ENCODE results near the gene ITGB1BP1.

Gene ITGB1BP1, protein sequence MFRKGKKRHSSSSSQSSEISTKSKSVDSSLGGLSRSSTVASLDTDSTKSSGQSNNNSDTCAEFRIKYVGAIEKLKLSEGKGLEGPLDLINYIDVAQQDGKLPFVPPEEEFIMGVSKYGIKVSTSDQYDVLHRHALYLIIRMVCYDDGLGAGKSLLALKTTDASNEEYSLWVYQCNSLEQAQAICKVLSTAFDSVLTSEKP

DNA sequence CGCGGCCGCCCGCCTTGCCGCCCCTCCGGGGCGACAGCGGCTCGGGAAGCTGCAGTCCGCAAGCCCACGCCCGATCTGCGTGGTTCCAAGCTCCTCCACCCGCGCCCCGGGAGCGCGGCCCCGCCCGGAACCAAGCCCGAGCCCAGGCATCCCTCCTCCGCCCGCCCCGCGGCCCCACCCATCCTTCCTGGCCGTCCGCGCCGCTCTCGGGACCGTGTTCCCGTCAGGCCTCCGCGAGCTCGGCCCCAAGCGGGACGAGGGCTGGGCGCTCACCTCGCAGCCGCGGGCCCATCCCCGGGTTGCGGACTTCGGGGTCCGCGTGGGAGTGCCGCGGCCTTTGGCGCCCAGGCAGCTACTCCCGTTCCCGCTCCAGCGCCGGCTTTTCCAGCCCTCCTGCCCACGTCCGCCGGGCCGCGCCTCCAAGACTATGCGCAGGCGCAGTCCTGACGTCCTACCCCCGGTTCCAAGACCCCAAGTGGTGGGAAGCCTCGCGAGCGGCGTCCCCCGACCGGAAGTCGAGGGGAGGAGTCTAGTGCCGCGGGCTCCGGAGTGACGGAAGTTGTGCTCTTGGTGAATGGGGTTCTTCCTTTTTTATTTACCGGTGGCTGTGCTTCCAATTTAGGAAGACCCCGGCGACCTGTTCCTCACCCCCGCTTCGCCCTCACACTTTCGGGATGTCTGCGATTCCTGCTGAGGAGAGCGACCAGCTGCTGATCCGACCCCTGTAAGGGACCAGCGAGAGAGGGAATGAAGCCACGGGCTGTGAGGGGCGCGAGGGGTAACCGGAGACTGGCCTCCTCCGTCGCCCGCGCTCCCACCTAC lies at the start of gene ITGB1BP1, which contains the start of gene CPSF3:
ITGB1BP1 (minus strand) TSS at position 429 of the 822 bp plus-strand sequence. CDS start 4,831 bp downstream, outside the sequence.
CPSF3 (plus strand) TSS at position 555 of the 822 bp plus-strand sequence; CDS start at position 675, 120 bp downstream.
- DNase-seq: peak; percentile 69

DNA sequence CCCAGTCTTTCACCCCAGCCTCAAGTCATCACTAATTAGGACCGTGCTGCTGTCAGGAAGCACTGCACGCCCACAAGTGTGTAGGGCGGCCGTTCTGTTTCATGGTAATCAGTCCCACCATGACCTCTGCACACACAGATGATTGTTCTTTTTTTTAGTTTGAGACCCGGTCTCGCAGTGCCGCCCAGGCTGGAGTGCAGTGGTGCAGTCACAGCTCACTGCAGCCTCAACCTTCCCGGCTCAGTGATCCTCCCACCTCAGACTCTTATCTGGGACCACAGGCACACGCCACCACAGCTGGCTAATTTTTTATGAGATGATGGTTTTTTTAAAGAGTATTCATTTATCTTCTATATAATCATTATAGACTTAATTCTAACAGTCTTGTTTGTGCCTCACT lies 49.2 kb upstream of the ITGB1BP1 start:
- DNase-seq: no peak

DNA sequence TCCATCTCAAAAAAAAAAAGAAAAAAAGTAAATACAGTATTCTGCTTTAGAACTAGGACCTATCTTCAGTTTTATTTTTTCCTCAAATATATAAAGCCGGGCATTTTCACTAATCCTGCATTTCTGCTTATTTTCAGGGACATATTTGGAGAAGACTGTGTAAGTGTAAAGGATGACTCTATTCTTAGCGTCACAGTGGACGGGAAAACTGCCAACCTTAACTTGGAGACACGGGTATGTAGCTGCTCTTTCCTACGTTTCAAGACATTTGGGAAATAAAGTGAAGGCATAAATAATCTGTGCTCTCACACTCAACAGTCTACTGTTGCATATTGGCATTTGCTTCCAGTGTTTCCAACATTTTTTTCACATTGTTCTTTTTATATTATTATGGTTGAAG lies 47.9 kb upstream of the ITGB1BP1 start:
- no peak for DNase-seq

DNA sequence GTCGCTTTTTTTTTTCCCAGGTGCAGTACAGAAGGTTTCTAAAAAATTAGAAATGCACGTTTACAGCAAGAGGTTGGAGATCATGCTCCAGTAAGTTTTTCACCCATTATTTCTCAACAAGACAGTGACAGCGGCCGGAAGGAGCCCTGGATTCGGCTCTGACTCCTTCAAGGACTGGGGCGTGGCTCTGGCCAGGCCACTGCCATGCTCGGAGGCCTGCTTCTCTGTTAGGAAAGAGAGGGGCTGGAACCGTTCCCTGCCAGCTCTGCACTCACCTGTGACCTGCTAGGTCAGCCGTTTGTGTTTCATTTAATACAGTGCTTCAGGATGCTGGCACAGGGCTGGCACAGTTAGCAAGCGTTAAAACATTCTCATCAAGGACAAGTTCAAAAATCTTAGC lies 44.4 kb upstream of the ITGB1BP1 start:
- DNase-seq: no peak

DNA sequence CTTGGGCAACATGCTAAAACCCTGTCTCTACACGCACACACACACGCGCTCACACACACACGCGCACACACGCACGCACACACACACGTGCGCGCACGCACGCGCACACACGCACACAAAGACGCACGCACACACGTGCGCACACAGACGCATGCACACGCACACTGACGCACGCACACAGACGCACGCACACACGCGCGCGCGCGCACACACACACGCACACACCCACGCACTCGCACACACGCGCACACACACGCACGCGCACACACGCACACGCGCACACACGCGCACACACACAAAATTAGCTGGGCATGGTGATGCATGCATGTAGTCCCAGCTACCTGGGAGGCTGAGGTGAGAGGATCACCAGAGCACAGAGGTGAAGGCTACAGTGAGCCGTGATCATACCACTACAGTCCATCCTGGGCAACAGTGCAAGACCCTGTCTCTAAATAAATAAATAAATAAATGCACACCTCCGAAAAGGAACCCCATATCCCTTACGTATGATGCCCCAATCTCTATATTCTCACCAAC lies 42.9 kb upstream of the ITGB1BP1 start:
- DNase-seq: no peak

DNA sequence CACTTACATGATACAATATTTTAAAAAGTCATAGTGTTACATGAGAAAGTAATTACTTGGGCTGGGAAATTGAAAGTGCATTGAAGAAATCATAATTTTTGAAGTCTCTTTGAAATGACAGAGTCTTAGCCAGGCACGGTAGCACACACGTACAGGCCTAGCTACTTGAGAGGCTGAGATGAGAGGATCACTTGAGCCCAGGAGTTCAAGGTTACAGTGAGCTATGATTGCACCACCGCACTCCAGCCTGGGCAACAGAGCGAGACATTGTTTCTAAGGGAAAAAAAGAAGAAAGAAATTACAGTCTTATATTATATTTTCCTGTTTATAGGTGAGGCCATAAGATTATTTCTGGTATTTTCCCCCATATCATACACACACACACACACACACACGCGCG lies 41.8 kb upstream of the ITGB1BP1 start:
- DNase-seq: no peak

DNA sequence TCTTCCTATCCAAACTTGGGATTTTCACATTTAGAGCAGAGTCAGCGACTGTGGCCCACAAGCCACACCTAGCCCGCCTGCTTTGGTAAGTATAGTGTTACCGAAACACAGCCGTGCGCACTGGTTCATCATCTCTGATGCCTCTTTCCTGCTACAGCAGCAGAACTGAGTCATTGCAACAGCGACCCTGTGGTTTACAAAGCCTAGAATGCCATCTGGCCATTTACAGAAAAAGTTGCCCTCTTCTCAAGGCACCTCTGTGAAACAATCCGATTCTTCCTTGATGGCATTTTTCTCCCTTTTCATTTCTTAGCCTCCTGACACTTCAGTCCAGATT lies 40.3 kb upstream of the ITGB1BP1 start:
- DNase-seq: no peak

DNA sequence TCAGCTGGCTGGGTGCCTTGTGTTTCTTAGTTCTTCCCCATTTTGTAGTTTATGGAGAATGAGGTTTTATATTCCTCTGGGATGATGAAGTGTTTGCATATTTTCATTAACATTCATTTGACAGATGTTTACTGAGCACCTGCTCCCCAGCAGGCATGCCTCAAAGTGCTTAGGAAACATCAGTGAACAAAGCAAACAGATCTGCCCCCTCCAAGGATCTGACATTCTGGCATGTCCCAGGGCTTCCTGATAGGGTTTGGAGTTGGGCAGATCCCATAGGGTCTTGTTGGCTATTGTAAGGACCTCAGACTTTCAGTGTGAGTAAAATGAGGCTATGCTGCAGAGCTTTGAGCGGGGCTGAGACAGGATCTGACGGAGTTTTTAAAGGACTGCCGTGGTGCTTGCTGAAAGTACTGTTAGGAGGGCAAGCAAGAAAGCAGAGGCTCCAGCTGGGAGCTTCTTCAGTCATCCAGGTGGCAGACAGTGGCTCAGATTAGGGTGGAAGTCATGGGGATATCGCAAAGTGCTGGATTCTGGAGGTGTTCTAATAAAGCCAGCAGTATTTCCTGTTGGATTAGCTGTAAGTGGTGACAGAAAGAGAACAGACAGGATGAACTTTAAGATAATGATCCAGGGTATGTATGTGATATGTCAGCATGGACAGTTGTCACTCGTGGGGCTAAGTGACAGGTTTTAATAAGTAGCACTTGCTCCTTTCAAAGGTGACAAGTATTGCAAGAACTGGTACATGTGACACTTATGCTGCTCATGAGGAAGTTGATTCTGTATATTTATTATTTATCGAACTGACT lies 39.8 kb upstream of the ITGB1BP1 start:
- DNase-seq: no peak

DNA sequence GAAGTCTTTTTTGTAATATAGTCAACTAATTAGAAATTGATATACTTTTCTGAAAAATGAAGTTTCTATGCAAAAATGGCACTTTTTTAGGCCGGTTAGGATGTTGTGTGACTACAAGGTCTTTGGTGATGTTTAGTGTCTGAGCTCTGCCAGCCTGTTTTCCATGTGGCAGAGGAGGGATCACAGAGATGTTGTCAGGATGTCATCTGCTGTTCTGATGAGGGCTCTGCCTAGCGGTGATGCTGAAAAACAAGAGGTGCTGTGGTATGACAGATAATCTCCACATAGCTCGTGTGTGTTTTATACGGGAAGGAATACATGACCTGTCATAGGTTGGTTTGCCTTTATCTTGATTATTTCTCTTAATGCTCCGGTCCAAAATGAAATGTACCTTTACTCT lies 39.0 kb upstream of the ITGB1BP1 start:
- no peak for DNase-seq

DNA sequence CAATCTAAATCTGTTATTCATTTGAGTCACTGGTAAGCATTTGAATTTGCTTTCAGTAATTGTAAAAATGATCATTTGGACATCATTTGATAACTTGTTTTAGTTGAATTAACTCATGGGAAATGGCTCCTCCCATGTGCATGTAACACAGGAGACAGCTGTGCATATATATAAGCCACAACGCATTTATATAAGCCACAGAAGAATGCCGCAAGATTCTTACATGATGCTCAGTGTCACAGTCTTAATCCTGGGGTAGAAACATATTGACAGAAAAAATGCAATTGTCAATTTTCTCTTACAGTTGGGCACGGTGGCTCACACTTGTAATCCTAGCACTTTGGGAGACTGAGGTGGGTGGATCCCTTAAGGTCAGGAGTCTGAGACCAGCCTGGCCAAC lies 37.8 kb upstream of the ITGB1BP1 start:
- DNase-seq: no peak

DNA sequence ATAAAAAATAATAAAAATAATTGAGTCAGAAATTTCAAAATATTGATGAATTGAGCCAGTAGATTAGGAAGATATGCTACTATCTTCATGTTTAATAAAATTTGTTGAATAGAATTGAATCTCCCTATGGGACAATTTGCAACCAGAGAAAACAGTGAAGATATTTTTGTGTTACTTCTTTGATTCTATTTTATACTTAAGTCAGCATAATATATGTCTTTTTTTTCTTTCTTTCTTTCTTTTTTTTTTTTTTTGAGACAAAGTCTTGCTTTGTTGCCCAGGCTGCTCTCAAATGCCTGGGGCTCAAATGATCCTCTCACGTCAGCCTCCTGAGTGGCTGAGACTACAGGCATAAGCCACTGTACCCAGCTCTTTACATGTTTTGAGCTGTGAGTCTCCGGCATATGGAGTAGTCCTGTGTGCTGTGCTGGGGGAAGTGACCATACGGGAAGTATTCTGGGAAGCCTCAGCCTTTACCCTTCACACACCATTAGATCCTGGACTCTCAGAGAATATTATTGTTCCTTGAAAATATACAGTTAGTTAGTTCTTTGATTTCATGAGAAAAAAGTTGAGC lies 37.2 kb upstream of the ITGB1BP1 start:
- DNase-seq: no peak

DNA sequence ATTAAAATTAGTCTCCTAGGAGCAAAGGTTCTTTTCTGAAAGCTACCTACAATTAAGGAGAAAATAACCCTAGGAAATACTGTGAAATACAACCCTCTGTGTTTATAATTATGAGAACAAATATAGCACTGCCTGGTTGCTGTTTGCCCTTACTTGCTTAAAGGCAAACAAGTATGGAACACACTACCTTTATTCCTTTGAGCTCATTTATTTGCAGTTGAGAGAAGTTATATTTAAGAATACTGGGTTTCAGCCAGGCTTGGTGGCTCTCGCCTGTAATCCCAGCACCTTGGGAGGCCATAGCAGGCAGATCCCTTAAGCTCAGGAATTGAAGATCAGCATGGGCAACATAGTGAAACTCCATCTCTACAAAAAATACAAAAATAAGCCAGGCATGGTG lies 27.9 kb upstream of the ITGB1BP1 start:
- no peak for DNase-seq

DNA sequence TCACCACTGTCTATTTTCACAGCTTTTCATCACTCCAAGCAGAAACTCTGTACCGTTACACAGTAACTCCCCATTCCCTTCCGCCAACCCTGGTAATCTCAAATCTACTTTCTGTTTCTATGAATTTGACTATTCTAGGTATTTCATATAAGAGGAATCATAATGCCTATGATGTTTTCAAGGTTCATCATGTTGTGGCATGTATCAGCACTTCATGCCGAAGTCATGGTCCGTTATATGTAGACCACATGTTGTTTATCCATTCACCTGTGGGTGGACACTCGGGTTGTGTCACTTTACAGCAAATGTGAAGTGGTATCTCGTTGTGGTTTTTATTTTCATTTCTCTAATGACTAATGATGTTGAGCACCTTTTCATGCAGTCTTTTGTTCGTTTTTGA lies 21.8 kb upstream of the ITGB1BP1 start:
- no peak for DNase-seq

DNA sequence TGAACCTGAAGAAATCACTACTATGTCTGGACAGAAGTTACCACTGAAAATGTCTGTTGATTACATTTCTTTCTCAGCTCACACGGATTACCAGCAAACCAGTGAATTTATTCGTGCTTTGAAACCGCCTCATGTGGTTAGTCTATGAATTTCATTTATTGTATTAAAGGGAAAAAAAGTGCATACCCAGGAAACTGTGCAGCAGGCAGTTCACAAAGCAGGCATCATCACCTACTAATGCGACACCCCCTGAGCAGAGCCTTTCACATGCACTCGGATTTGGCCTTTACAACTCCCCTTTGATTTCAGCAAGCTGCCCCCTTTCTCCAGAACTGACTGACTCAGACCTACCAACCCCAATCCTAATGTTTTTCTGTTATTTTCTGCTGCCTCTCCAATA lies 20.2 kb upstream of the ITGB1BP1 start:
- no peak for DNase-seq

DNA sequence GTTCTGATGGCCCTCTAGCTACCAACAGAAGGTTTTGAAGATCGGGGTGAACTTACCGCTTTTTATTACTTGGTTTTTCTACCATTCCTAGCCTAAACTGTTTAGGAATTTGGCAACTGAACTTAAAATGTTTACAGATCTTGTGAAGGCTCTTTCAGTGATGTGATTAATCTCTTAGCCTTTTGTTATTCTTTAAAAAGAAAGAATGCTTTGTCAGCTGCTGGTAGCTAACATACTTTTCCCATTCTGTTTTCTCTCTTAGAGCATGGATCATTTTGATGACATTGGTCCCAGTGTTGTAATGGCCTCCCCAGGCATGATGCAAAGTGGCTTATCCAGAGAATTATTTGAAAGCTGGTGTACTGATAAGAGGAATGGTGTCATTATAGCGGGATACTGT lies 18.2 kb upstream of the ITGB1BP1 start:
- no peak for DNase-seq

DNA sequence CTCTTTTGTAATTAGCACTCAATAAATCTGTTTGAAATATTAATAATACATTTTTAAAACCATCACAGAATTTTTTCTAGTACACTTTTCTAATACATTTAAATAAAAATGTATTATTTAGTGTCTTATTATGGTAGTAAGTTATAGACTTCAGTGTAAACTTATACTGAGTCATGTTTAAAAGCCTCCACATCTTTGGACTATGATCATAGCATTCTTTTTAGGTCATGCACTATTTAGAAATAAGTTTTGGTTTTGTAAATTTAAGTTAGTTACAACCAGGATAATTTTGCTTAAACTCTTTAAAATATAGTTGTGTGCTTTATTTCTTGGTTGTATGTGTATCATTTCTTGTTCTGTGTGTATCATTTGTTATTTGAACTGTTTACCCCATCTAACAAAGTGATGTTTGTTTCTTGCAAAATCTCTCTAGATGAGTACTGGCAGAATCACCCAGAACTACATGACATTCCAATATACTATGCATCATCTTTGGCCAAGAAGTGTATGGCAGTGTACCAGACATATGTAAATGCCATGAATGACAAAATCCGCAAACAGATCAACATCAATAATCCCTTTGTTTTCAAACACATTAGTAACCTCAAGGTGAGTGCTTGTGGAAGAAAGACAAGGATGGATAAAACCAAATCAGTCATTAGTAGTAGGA lies 16.9 kb upstream of the ITGB1BP1 start:
- no peak for DNase-seq

DNA sequence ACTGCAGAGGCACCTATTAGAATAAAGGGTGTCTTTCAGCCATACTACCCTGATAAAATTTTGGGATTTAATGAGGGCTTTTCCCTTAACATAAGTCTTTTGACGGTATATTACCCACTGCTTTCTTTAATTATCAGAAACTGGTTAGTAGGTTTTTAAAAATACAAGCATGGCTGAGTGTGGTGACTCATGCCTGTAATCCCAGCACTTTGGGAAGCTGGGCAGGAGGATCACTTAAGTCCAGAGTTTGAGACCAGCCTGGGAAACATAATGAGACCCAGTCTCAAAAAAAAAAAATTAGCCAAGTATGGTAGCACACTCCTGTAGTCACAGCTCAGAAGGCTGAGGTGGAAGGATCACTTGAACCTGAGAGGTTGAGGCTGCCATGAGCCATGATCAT lies 16.2 kb upstream of the ITGB1BP1 start:
- no peak for DNase-seq

DNA sequence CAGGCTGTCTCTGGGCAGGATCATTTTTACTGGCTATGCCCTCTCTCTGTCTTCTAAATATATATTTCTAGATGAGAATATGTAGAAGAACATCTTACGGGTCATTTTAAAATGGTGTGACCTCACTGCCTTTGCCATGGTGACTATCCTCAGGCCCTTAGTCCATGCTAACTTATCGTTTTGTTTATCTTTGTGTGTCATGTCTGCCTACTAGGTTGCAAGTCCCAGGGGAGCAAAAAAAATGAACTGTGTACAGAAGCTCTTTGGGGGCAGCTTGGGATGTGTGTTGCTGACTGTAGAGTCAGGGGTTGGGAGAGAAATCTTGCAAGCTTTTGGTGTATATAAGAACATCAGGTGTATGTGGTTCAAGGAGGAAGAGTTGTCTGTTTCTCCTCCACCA lies 11.2 kb upstream of the ITGB1BP1 start:
- DNase-seq: no peak

DNA sequence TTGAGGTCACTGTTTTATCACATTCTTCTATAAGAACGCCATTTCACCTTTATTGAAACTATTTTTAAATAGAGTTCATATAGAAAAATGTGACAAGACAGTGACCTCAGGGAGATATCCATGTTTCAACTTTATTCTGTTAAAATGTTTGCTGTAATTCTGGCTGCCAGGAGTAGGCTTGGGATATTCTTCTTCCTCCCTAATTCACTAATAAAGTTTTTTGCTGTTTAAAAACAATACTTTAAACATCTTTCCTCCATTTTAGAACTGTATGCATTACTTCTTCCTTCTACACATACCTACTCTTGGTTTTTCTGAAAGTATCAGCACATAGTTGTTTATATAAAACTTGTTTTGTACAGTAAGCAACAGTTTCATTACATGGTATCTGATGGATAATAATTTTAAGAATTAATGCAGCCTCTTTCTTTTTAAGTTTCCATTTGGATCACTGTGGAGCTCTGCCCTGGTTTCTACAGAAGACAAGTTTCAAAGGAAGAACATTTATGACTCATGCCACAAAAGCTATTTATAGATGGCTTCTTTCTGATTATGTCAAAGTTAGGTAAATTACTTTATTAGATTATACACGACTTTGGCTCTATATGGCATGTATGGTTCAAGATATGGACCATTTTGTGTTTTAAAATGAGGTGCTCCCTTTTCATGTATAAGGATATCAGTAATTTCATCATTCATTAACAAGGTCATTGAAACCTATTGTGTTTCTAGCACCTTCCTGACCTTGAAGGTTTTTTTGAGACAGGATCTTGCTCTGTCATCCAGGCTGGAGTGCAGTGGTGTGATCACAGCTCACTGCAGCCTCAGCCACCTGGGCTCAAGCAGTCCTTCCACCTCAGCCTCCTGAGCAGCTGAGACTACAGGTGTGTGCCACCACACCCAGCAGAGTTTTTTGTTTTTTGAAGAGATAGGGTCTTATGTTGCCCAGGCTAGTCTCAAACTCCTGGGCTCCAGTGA lies 7.3 kb upstream of the ITGB1BP1 start:
- DNase-seq: no peak

DNA sequence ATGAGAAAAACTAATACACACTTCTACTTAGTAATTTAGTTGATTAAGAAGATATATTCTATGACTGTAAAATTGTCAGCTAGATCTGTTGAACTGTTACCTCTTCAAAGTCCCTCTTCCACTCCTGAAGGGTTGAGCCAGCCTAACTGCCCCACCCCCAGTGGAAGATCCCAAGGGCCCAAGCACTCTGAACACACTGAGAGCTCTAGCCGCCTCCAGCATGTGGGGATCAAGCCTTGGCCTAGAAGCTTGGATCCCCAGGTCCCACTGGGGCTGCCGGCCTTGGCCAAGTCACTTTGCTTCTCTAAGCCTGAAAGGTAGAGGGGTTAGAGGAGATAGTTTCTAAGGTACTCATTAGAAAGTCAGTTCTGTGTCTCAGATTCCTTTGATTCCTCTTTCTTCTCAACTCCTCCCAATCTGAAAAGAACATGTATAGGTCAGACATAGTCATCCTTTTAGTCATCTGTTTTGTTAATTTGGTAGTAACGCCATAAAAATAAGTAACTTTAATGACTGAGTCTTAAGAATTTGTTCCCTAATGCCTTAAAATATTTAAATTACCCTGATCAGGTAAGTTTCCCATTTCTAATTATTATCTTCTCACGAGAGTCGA lies 5.7 kb upstream of the ITGB1BP1 start:
- DNase-seq: no peak
